ENCODE data around the gene OR2AE1. TPM values are rescaled to one million over a fixed set of nuclear protein-coding genes. Genes with fewer than 3 reads are reported as not detected.

Gene OR2AE1
- total and polyA plus RNA-seq, 2 of the 13 experiments (the other 11 are each of a cell fraction or from before 2014, with no cell fraction given): not detected

- TF ChIP-seq KIAA2018 (CRISPR knock-in tag; IDR thresholded peaks at IDR 0.05; ENCODE audit: borderline replicate concordance) (no peak), HNRNPL (IDR thresholded peaks at IDR 0.05; ENCODE audit: low read depth, low read length) (no peak), FOXO4 (CRISPR knock-in tag; conservative IDR thresholded peaks at IDR 0.05) (no peak), FOSL1 (CRISPR knock-in tag; IDR thresholded peaks at IDR 0.05; ENCODE audit: borderline replicate concordance) (no peak), HCFC1 (IDR thresholded peaks at IDR 0.05; ENCODE audit: low read depth, low read length) (no peak), ZNF451 (CRISPR knock-in tag; IDR thresholded peaks at IDR 0.05) (no peak), ZNF24 (IDR thresholded peaks at IDR 0.05) (no peak), ZMAT3 (CRISPR knock-in tag; conservative IDR thresholded peaks at IDR 0.05) (no peak), PAXIP1 (CRISPR knock-in tag; conservative IDR thresholded peaks at IDR 0.05) (0 out of 2 replicates have a peak, but pooled peaks have one; percentile 30), LRRFIP1 (CRISPR knock-in tag; conservative IDR thresholded peaks at IDR 0.05) (no peak), GATAD2A (CRISPR knock-in tag; IDR thresholded peaks at IDR 0.05) (peak; percentile 80), ZNF605 (CRISPR knock-in tag; IDR thresholded peaks at IDR 0.05) (no peak), GABPB1 (CRISPR knock-in tag; IDR thresholded peaks at IDR 0.05) (no peak), MEIS1 (CRISPR knock-in tag; IDR thresholded peaks at IDR 0.05; ENCODE audit: borderline replicate concordance) (no peak), RBM39 (IDR thresholded peaks at IDR 0.05; ENCODE audit: low read depth, low read length, poor library complexity, severe bottlenecking) (no peak)
Measured at GRCh38 chr7:99831595-99831994, 45.2 kb downstream of the OR2AE1 start (continued).
